Heart right ventricle (tissue), 16 donors: ENCODE results near the gene IL1R1. TPM values are rescaled to one million over a fixed set of nuclear protein-coding genes. Genes with fewer than 3 reads are reported as not detected.

ENCODE experiments used
- ATAC-seq, 8 donors: fragments of 200-7000 bp; cut with Tn5 transposase; one replicate each; pipeline ENCODE4 v1.9.1; 2020; ENCODE audit warnings: mild to moderate bottlenecking in 8 of 8, moderate library complexity in 8 of 8, moderate number of reproducible peaks in 1 of 8
- DNase-seq, 2 donors: peaks; one replicate each; pipeline ENCODE4 v3.0.0-alpha.2; 2020
- H3K27ac ChIP-seq, 10 donors: fragments of 200-600 bp; sonication (generic) in 2 of 10; one replicate each; pipeline versions ENCODE4 v1.5.0 to v1.8.0; 2020 to 2022; ENCODE audit warnings: mild to moderate bottlenecking in 3 of 10
- H3K27me3 ChIP-seq, 7 donors: fragments of 200-600 bp; one replicate each; pipeline ENCODE4 v1.8.0; 2021 to 2022; ENCODE audit warnings: mild to moderate bottlenecking in 2 of 7
- H3K36me3 ChIP-seq, 9 donors: fragments of 200-600 bp; sonication (generic) in 1 of 9; one replicate each; pipeline versions ENCODE4 v1.5.0 to v1.8.0; 2020 to 2022; ENCODE audit warnings: mild to moderate bottlenecking in 2 of 9
- H3K4me1 ChIP-seq, 9 donors: fragments of 200-600 bp; sonication (generic) in 1 of 9; one replicate each; pipeline versions ENCODE4 v1.5.0 to v1.8.0; 2020 to 2022; ENCODE audit warnings: mild to moderate bottlenecking in 4 of 9
- H3K4me3 ChIP-seq, 10 donors: fragments of 200-600 bp; sonication (generic) in 2 of 10; one replicate each; pipeline versions ENCODE4 v1.5.0 to v1.8.0; 2020 to 2022; ENCODE audit warnings: mild to moderate bottlenecking in 7 of 10, moderate library complexity in 2 of 10
- H3K9me3 ChIP-seq, 11 donors: fragments of 200-600 bp in 10 of 11; sonication (generic) in 2 of 11; one replicate each; pipeline versions ENCODE4 v1.5.0 to v1.8.0; 2013 to 2022; ENCODE audit warnings: mild to moderate bottlenecking in 2 of 11, control low read depth in 1 of 11, moderate library complexity in 1 of 11
- WGBS, 2 donors: extraction: QIAGEN DNeasy Blood & Tissue Kit; methylation state at CpG; one replicate each; pipeline ENCODE4 v1.1.7; 2013; ENCODE audit warnings: inconsistent platforms in 1 of 2; 5-methylcytosine and 5-hydroxymethylcytosine counted together
- intact Hi-C, 10 donors: fragments of 100-400 bp; cut with DNase I; formaldehyde crosslinking; loops; one replicate each; pipeline versions ENCODE4 v1.11.1 to v1.14.2; 2022
- polyA plus RNA-seq, 2 donors: library from polyadenylated mRNA; stranded (reverse); fragments of 200-250 nt; gene quantifications; one replicate each; pipeline ENCODE4 v1.2.3, GENCODE V29; 2013
- total RNA-seq, 10 donors: library from RNA; stranded (reverse); fragmentation: NEBNext Ultra II Directional in 3 of 10; extraction: Animal tissue kit (Norgen Biotek cat#: 25700) in 3 of 10; gene quantifications; one replicate each; pipeline versions ENCODE4 v1.2.1 to v1.2.4, GENCODE V29; 2021 to 2023
- TF ChIP-seq, protein P1 (sequence below), 9 donors: fragments of 200-600 bp; sonication (generic) in 2 of 9; IDR thresholded peaks; one replicate each; pipeline versions ENCODE4 v1.5.0 to v1.8.0; 2021 to 2022; ENCODE audit warnings: antibody characterized with exemption in 9 of 9, mild to moderate bottlenecking in 5 of 9, moderate library complexity in 1 of 9
- donor health status: Arrhythmogenic right ventricular cardiomyopathy.
- donor health status: ischemic (EF 13 %, LVEDD 7.1; RV severe dilation, severe dysfunction).
- donor health status: healthy with polysubstance abuse.
- donor health status: DM: no; HTN: yes; CAD: no.
- donor health status: DM: no; HTN: no; CAD: no.
- donor health status: ischemic (EF 25% LVEDD 6.9; RV normal size, moderate dysfunction).
- donor health status: ischemic (EF 25% LVEDD 5.7; RV mildly dilated, moderate dysfunction).
- donor health status: healthy.
- donor health status: DM: yes; HTN: yes; CAD: no.
- donor health status: Ischemic cardiomyopathy.
- donor health status: ischemic (EF 35%, LVEDD 5.7; RV mildly dilated, moderate dysfunction).
- donor health status: nonischemic (EF 11% LVEDD 7.7; RV severe dilation, severe dysfunction).
- donor health status: DM: yes; HTN: yes; CAD: no.
- donor health status: PGD.
- donor health status: ischemic (EF 29% LVEDD 5.4; RV normal size, mild dysfunction).
- donor health status: nonischemic (EF 23%, LVEDD 6.1; RV moderate dilation, normal function).

Gene IL1R1
- total and polyA plus RNA-seq, 12 donors, result 5.7 to 47.0 (median 18.6) TPM

GRCh38 chr2:102166189-102166845 lies 23.8 kb downstream of the IL1R1 start:
- Histone ChIP-seq H3K36me3 (peaks cover 0 to 69% (median 9%) of the 10 kb centered on the region in 9 donors), H3K27ac (peak overlapping the region in 2 of 10 donors; percentile 5 to 15), H3K4me3 (no peak overlapping the region), H3K9me3 (no peaks in the 10 kb centered on the region), H3K27me3 (no peaks in the 10 kb centered on the region), H3K4me1 (peaks cover 0 to 14% (median 6%) of the 10 kb centered on the region in 9 donors)
- intact Hi-C loops, result loop anchor here in 7 of 10 donors (1.0 to 10.0 kb wide), 5 partner anchors 78 to 188 kb away; partner anchors contain the start of gene IL18R1 (in 1 of the 7)
- TF ChIP-seq, protein P1, sequence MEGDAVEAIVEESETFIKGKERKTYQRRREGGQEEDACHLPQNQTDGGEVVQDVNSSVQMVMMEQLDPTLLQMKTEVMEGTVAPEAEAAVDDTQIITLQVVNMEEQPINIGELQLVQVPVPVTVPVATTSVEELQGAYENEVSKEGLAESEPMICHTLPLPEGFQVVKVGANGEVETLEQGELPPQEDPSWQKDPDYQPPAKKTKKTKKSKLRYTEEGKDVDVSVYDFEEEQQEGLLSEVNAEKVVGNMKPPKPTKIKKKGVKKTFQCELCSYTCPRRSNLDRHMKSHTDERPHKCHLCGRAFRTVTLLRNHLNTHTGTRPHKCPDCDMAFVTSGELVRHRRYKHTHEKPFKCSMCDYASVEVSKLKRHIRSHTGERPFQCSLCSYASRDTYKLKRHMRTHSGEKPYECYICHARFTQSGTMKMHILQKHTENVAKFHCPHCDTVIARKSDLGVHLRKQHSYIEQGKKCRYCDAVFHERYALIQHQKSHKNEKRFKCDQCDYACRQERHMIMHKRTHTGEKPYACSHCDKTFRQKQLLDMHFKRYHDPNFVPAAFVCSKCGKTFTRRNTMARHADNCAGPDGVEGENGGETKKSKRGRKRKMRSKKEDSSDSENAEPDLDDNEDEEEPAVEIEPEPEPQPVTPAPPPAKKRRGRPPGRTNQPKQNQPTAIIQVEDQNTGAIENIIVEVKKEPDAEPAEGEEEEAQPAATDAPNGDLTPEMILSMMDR (IDR thresholded peaks at IDR 0.05), result peak; percentile 41 to 83 (median 66)
- 34 to 41% methylated on average over 4 of the region's 4 CpGs for WGBS, 2 donors
- DNase-seq (peak in 1 of 2 donors; percentile 35), ATAC-seq (peak; percentile 73 to 95 (median 86))

GRCh38 chr2:102168026-102168771 lies 25.7 kb downstream of the IL1R1 start:
- TF ChIP-seq, protein P1 (IDR thresholded peaks at IDR 0.05), result no peak
- intact Hi-C loops, result loop anchor here in 3 of 10 donors (5.0 to 10.0 kb wide), 3 partner anchors 77 to 187 kb away; partner anchors contain the start of gene IL18R1 (in 1 of the 3)
- ATAC-seq (no peak), DNase-seq (no peak)
- Histone ChIP-seq H3K36me3 (peaks cover 0 to 87% (median 21%) of the 10 kb centered on the region in 9 donors), H3K4me1 (peaks cover 0 to 21% (median 6%) of the 10 kb centered on the region in 9 donors), H3K27ac (no peak overlapping the region), H3K4me3 (no peak overlapping the region), H3K9me3 (no peaks in the 10 kb centered on the region), H3K27me3 (no peaks in the 10 kb centered on the region)
- 93 to 95% methylated on average over 5 of the region's 5 CpGs for WGBS, 2 donors

GRCh38 chr2:102171946-102172345 lies 29.4 kb downstream of the IL1R1 start:
- Histone ChIP-seq H3K9me3 (no peaks in the 10 kb centered on the region), H3K27ac (peak overlapping the region in 1 of 10 donors; percentile 36), H3K27me3 (no peaks in the 10 kb centered on the region), H3K4me1 (peaks cover 0 to 7% (median 0%) of the 10 kb centered on the region in 9 donors), H3K4me3 (no peak overlapping the region), H3K36me3 (peaks cover 0 to 97% (median 27%) of the 10 kb centered on the region in 9 donors)
- TF ChIP-seq, protein P1 (IDR thresholded peaks at IDR 0.05), result no peak
- ATAC-seq (no peak), DNase-seq (no peak)
- intact Hi-C loops, result loop anchor here in 1 of 10 donors (10.0 kb wide), 1 partner anchor 63 kb away; no protein-coding TSS in a partner anchor
- 94% methylated on average over 5 of the region's 5 CpGs for WGBS, 2 donors

- TF ChIP-seq, protein P1 (IDR thresholded peaks at IDR 0.05), result no peak
- ATAC-seq, result no peak
- no peak for DNase-seq
- Histone ChIP-seq H3K4me3 (no peak overlapping the region), H3K27me3 (no peaks in the 10 kb centered on the region), H3K9me3 (no peaks in the 10 kb centered on the region), H3K4me1 (peaks cover 0 to 7% (median 0%) of the 10 kb centered on the region in 9 donors), H3K27ac (peak overlapping the region in 1 of 10 donors; percentile 36), H3K36me3 (peaks cover 0 to 100% (median 32%) of the 10 kb centered on the region in 9 donors)
- WGBS, 2 donors, result 86 to 92% methylated on average over 3 of the region's 3 CpGs
- intact Hi-C loops, result loop anchor here in 1 of 10 donors (10.0 kb wide), 1 partner anchor 62 kb away; no protein-coding TSS in a partner anchor
Observed at GRCh38 chr2:102172745-102173144, 30.2 kb downstream of the IL1R1 start.
